Heart left ventricle (tissue), 16 donors: ENCODE data around the gene POFUT2. TPM values are rescaled to one million over a fixed set of nuclear protein-coding genes. Genes with fewer than 3 reads are reported as not detected.

Experiments used
- ATAC-seq, 4 donors: fragments of 200-7000 bp; cut with Tn5 transposase; one replicate each; pipeline ENCODE4 v1.9.1; 2020 to 2022; ENCODE audit warnings: moderate library complexity in 4 of 4, mild to moderate bottlenecking in 3 of 4, moderate number of reproducible peaks in 1 of 4
- DNase-seq, 5 donors: peaks; one replicate each; pipeline ENCODE4 v3.0.0-alpha.2; 2020
- H3K27ac ChIP-seq, 12 donors: fragments of 200-600 bp; sonication (generic) in 4 of 12; one replicate each; pipeline versions ENCODE4 v1.5.0 to v1.8.0; 2016 to 2022; ENCODE audit warnings: mild to moderate bottlenecking in 2 of 12
- H3K27me3 ChIP-seq, 9 donors: fragments of 200-600 bp; sonication (generic) in 2 of 9; one replicate each; pipeline versions ENCODE4 v1.5.1 to v1.8.0; 2016 to 2022; ENCODE audit warnings: mild to moderate bottlenecking in 3 of 9
- H3K36me3 ChIP-seq, 9 donors: fragments of 200-600 bp; sonication (generic) in 2 of 9; one replicate each; pipeline versions ENCODE4 v1.5.0 to v1.8.0; 2018 to 2022; ENCODE audit warnings: mild to moderate bottlenecking in 2 of 9
- H3K4me1 ChIP-seq, 12 donors: fragments of 200-600 bp; sonication (generic) in 4 of 12; one replicate each; pipeline versions ENCODE4 v1.5.0 to v1.8.0; 2016 to 2022; ENCODE audit warnings: mild to moderate bottlenecking in 3 of 12
- H3K4me3 ChIP-seq, 12 donors: fragments of 200-600 bp; sonication (generic) in 4 of 12; one replicate each; pipeline versions ENCODE4 v1.5.0 to v1.8.0; 2017 to 2022; ENCODE audit warnings: mild to moderate bottlenecking in 9 of 12, moderate library complexity in 4 of 12
- H3K9me3 ChIP-seq, 12 donors: fragments of 200-600 bp; sonication (generic) in 4 of 12; one replicate each; pipeline versions ENCODE4 v1.5.0 to v1.8.0; 2016 to 2022; ENCODE audit warnings: mild to moderate bottlenecking in 1 of 12
- CTCF ChIP-seq, 12 donors: fragments of 200-600 bp; sonication (generic) in 4 of 12; IDR thresholded peaks; one replicate each; pipeline versions ENCODE4 v1.5.0 to v1.8.0; 2018 to 2022; ENCODE audit warnings: antibody characterized with exemption in 12 of 12, mild to moderate bottlenecking in 5 of 12
- POLR2A ChIP-seq, 2 donors: fragments of 450-650 bp; IDR thresholded peaks; one replicate each; pipeline ENCODE4 v1.6.1; 2017; ENCODE audit warnings: antibody characterized with exemption in 2 of 2, mild to moderate bottlenecking in 2 of 2, moderate library complexity in 2 of 2
- WGBS, 4 donors: extraction: QIAGEN DNeasy Blood & Tissue Kit in 2 of 4; methylation state at CpG; one replicate each; pipeline versions ENCODE4 v1.1.5 to v1.1.7; 2013 to 2018; 5-methylcytosine and 5-hydroxymethylcytosine counted together
- intact Hi-C, 10 donors: fragments of 100-400 bp; cut with DNase I; formaldehyde crosslinking; loops; one replicate each; pipeline versions ENCODE4 v1.11.1 to v1.14.2; 2022
- polyA plus RNA-seq, 2 donors: library from polyadenylated mRNA; stranded (reverse); fragments of 200-250 nt; gene quantifications; one replicate each; pipeline ENCODE4 v1.2.3, GENCODE V29; 2013
- total RNA-seq, 9 donors: library from RNA; depleted of rRNA in 2 of 9; stranded (reverse); fragments of >200 nt in 2 of 9; fragmentation: NEBNext Ultra II Directional in 3 of 9; extraction: Animal tissue kit (Norgen Biotek cat#: 25700) in 3 of 9; gene quantifications; one replicate each; pipeline versions ENCODE4 v1.1.0 to v1.2.4, GENCODE V29; 2016 to 2023
- donor health status: ischemic (EF 13 %, LVEDD 7.1; RV severe dilation, severe dysfunction).
- donor health status: healthy with polysubstance abuse.
- donor health status: DM: no; HTN: yes; CAD: no.
- donor health status: DM: no; HTN: no; CAD: no.
- donor health status: ischemic (EF 25% LVEDD 6.9; RV normal size, moderate dysfunction).
- donor health status: ischemic (EF 25% LVEDD 5.7; RV mildly dilated, moderate dysfunction).
- donor health status: healthy.
- donor health status: DM: yes; HTN: yes; CAD: no.
- donor health status: ischemic (EF 35%, LVEDD 5.7; RV mildly dilated, moderate dysfunction).
- donor health status: nonischemic (EF 11% LVEDD 7.7; RV severe dilation, severe dysfunction).
- donor health status: DM: yes; HTN: yes; CAD: no.
- donor health status: PGD.
- donor health status: ischemic (EF 29% LVEDD 5.4; RV normal size, mild dysfunction).
- donor health status: nonischemic (EF 23%, LVEDD 6.1; RV moderate dilation, normal function).

The POFUT2 gene
- total and polyA plus RNA-seq, 11 donors: 10.8 to 25.8 (median 18.5) TPM

- no peak for TF ChIP-seq CTCF (IDR thresholded peaks at IDR 0.05)
- no peak for TF ChIP-seq POLR2A (IDR thresholded peaks at IDR 0.05)
- no peaks in the 10 kb centered on the region for H3K9me3 ChIP-seq
- intact Hi-C loops: no loop called here
- 94 to 96% (median 96%) methylated on average over 18 to 19 of the region's 19 CpGs for WGBS, 4 donors
- H3K4me1 ChIP-seq: peaks cover 0 to 10% (median 2%) of the 10 kb centered on the region in 12 donors
- no peaks in the 10 kb centered on the region for H3K36me3 ChIP-seq
- ATAC-seq (no peak), DNase-seq (peak in 2 of 5 donors; percentile 21 to 53)
- H3K4me3 ChIP-seq: no peak overlapping the region
- H3K27me3 ChIP-seq: no peaks in the 10 kb centered on the region
- no peak overlapping the region for H3K27ac ChIP-seq
Observed at GRCh38 chr21:45335761-45336534, 48.3 kb upstream of the POFUT2 start.

GRCh38 chr21:45335151-45335760 is 47.6 kb upstream of the POFUT2 start:
- H3K36me3 ChIP-seq: no peaks in the 10 kb centered on the region
- WGBS, 4 donors: 86 to 100% (median 91%) methylated on average over 5 to 14 of the region's 14 CpGs
- TF ChIP-seq CTCF (IDR thresholded peaks at IDR 0.05): no peak
- no peak for TF ChIP-seq POLR2A (IDR thresholded peaks at IDR 0.05)
- ATAC-seq: no peak
- H3K27ac ChIP-seq: no peak overlapping the region
- H3K4me3 ChIP-seq: no peak overlapping the region
- H3K27me3 ChIP-seq: no peaks in the 10 kb centered on the region
- intact Hi-C loops: no loop called here
- peak in 2 of 5 donors; percentile 6 to 46 for DNase-seq
- H3K4me1 ChIP-seq: peaks cover 0 to 11% (median 2%) of the 10 kb centered on the region in 12 donors
- H3K9me3 ChIP-seq: no peaks in the 10 kb centered on the region

- DNase-seq (peak in 2 of 5 donors; percentile 15 to 48), ATAC-seq (no peak)
- H3K4me3 ChIP-seq: no peak overlapping the region
- intact Hi-C loops: no loop called here
- H3K27ac ChIP-seq: no peak overlapping the region
- TF ChIP-seq POLR2A (IDR thresholded peaks at IDR 0.05): no peak
- no peak for TF ChIP-seq CTCF (IDR thresholded peaks at IDR 0.05)
- no peaks in the 10 kb centered on the region for H3K36me3 ChIP-seq
- peaks cover 0 to 12% (median 2%) of the 10 kb centered on the region in 12 donors for H3K4me1 ChIP-seq
- H3K27me3 ChIP-seq: no peaks in the 10 kb centered on the region
- WGBS, 4 donors: 93 to 96% (median 94%) methylated on average over 8 to 9 of the region's 9 CpGs
- H3K9me3 ChIP-seq: no peaks in the 10 kb centered on the region
Observed at GRCh38 chr21:45334591-45335081, 46.9 kb upstream of the POFUT2 start.

GRCh38 chr21:45334134-45334533 is 46.4 kb upstream of the POFUT2 start:
- TF ChIP-seq CTCF (IDR thresholded peaks at IDR 0.05): no peak
- no peak for TF ChIP-seq POLR2A (IDR thresholded peaks at IDR 0.05)
- intact Hi-C loops: no loop called here
- Histone ChIP-seq H3K27me3 (no peaks in the 10 kb centered on the region), H3K9me3 (no peaks in the 10 kb centered on the region), H3K36me3 (no peaks in the 10 kb centered on the region), H3K4me3 (no peak overlapping the region), H3K27ac (no peak overlapping the region), H3K4me1 (peaks cover 0 to 7% (median 0%) of the 10 kb centered on the region in 12 donors)
- 84 to 94% (median 89%) methylated on average over 8 of the region's 8 CpGs for WGBS, 4 donors
- ATAC-seq (no peak), DNase-seq (peak in 1 of 5 donors; percentile 26)
